Islet of Langerhans (tissue), 1 donor: ENCODE results near the gene CMTM3.

Experiments
- FAIRE-seq: peaks from one replicate; lab custom pipeline; 2011; peaks lifted over from hg19 to GRCh38; lab: Jason Lieb, UNC

CMTM3 gene

DNA sequence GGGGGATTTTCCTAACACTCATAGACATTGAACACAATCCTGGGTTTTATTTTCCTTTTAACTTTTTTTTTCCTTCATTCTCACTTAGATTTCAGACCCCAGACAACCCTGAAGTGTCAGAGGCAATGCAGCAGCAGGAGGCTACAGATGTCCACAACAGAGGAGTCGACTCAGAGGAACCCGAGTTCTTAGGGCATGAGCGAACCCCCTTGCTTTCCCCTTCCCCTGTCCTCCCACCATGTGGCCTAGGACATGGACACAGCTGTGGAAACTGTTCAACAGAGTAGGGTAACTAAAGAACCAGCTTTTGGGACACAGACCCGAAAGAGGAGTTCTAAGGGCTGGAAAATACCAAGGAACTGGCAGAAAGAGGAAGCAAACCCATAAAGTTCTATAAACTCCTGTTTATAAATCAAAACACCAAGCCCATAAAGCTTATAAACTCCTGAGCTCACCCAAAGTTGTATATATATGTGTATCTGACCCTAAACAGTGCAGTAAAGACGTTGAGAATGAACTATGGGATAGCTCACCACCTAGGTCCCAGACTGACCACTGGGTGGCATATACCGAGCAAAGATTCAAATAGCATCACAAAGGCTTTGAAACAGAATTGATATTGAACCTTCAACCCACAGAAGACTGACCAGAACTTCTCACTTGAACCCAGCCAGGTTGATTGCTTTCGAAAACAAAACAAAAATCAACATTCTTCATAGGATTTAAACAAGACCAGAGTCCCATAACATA lies 58.1 kb downstream of the CMTM3 start:
- no peak for FAIRE-seq
